Measurements from ENCODE around the gene HRAS. TPM values are rescaled to one million over a fixed set of nuclear protein-coding genes. Genes with fewer than 3 reads are reported as not detected.
"Not testable (repeated sequence)": the region's sequence is repeated elsewhere in the genome, so short reads cannot be mapped to it uniquely, and the experiment has no call there.

Gene HRAS
- polyA plus RNA-seq, 3 donors from 2014 or later: 16.7 to 26.8 (median 18.6) TPM

DNA sequence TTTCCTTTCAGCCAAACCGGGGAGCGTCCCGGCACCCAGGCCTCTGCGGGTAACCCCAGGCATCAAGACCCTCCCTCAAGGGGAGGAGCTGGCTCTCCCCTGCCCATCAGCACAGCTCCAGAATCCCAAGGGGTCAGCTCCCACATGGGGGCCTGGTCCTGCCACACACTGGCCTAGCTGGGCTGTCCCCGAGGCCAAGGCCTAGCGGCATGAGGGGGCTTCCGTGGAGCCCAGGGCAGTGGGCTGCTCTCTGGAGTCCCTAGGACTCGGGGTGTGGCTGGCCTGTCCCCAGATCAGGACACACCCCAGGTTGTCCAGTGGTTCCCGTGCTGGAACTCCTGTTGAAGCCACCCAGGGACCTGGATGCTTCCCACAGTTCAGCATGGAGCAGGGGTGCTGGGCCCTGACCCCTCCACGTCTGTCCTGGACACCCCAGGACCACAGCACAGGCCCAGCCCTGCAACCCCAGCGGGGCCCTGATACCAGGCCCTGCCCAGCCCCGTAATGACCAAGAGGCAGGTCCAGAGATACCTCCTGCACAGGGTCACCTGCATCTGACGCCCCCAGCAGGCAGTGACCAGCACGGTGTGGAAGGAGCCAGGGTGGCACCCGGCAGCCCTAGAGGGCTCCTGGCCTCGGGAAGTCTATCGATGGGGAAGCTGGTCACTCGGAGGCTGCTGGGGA, 5.5 kb downstream of the HRAS start:
- Mint-ChIP-seq H3K4me3 (no peak overlapping the region), H3K27ac (no peak overlapping the region), H3K9me3 (no peaks in the 10 kb centered on the region), H3K4me1 (peaks cover 0 to 2% of the 10 kb centered on the region in 2 donors), H3K27me3 (ENCODE audit: low read depth in 3 of 3) (no peaks in the 10 kb centered on the region), H3K36me3 (no peaks in the 10 kb centered on the region)
- no peak for DNase-seq

DNA sequence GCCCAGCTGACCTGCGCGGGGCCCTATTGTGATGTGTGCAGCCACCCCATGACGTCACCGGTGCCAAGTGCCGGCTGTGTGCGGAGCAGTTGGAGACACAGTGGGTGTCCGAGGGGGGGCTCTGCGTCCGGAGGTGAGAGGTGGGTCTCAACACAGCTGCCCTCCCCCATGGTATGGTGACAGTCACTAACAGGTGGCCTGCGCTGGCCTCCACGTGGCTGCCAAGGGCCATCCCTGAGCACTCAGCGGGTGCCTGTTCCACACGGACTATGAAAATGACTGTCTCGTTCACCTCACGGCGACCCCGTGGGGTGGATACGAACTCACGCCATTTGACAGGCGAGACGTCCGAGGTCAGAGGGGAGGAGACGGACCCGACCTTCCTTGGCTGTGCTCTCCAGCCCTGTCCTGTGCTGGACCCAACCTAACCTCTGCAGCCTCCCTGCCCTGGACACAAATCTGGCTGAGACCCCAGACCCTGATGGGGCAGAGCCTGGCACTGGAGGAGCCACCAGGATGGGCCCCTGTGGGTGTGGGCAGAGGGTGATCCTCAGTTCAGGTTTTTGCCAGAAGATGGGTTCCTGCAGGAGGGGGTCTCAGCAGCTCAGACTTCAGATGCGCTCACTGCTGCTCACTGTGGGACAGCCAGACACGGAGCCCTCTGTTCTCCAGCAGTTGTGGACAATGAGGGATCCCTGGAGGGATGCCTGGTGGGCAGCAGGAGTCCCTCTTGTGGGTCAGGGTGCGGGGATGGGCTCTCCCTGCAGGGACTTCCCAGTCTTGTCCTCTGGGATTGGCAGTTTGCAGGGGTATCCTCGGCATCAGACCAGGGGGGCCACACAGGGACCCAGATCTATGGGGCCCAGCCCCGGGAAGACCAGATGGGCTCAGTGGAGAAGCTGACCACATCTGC, 6.3 kb downstream of the HRAS start:
- Mint-ChIP-seq H3K4me1 (peaks cover 0 to 2% of the 10 kb centered on the region in 2 donors), H3K4me3 (no peak overlapping the region), H3K27ac (no peak overlapping the region)

DNA sequence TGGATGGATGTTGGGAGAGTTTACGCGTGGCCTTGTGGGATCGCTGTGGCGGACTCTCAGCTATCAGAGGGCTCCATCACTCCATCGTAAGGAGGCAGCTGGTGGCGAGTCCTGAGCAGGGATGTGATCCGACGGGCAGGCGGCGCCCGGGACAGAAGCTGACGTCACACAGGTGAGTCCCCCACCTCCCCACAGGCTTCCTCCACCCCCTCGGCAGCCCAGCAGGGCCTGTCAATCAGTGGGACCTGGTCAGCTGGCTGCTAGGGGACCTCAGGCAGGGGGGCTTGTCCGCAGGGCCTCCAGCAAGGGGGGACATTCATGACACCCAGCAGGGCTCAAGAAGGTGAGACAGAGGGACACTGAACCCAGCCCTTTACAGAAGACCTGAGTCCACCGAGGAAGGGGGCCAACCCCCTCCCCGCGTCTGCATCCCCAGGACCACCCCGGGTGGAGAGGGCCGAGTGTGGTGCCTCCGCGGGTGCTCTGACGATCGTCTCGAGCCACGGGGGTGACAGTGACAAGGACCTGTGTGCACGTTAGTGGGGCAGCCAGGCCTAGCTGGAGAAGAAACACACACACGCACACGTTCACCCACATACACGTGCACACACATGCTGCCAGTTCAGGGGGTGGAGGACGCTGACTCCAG, 7.1 kb downstream of the HRAS start:
- no peak for DNase-seq
- Mint-ChIP-seq H3K9me3 (no peaks in the 10 kb centered on the region), H3K4me1 (peaks cover 0 to 2% of the 10 kb centered on the region in 2 donors), H3K4me3 (no peak overlapping the region), H3K27me3 (ENCODE audit: low read depth in 3 of 3) (peaks cover 0 to 4% (median 0%) of the 10 kb centered on the region in 3 donors), H3K27ac (no peak overlapping the region), H3K36me3 (no peaks in the 10 kb centered on the region)

More for the DNA sequence above, 6.3 kb downstream of the HRAS start:
- Mint-ChIP-seq H3K27me3 (ENCODE audit: low read depth in 3 of 3) (peaks cover 0 to under 1% (median 0%) of the 10 kb centered on the region in 3 donors), H3K36me3 (no peaks in the 10 kb centered on the region), H3K9me3 (no peaks in the 10 kb centered on the region)
- DNase-seq: no peak

DNA sequence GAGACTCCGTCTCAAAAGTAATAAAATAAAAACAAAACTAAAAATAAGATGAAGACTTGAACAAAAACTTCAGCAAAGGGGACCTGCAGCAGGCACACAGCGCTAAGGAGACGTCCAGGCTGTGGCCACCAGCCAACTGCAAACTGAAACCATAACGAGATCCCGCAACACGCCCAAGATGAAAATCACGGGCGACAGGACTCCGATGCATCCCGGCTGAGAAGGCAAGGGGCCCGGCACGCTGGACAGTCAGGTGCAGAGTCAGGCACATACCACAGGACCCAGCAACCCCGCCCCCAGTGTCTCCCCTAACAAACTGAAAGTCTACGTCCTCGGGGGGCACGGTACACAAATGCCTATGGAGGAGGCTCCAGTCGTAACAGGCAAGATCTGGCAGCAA, 9.2 kb downstream of the HRAS start:
- Mint-ChIP-seq H3K4me3 (no peak overlapping the region), H3K4me1 (no peaks in the 10 kb centered on the region), H3K27me3 (ENCODE audit: low read depth in 3 of 3) (peaks cover 0 to 4% (median 0%) of the 10 kb centered on the region in 3 donors), H3K9me3 (no peaks in the 10 kb centered on the region), H3K36me3 (no peaks in the 10 kb centered on the region), H3K27ac (no peak overlapping the region)
- no peak for DNase-seq

DNA sequence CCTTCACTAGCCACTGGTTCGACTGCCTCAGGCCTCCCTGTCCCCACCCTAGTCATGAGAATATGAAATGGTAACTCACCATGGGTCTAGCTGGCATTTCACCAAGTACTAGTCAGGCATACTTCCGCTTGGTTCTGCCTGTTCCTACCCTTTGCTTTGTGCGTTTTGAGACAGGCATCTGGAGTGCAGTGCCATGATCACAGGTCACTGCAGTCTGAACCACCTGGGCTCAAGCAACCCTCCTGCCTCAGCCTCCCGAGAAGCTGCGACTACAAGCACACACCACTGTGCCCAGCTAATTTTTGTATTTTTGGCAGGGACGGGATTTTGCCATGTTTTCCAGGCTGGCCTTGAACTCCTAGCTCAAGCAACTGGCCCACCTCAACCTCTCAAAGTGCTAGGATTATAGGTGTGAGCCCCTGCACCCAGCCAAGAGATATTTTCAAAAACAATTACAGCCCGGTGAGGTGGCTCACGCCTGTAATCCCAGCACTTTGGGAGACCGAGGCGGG, 14.1 kb downstream of the HRAS start:
- no peak overlapping the region for H3K27ac Mint-ChIP-seq

DNA sequence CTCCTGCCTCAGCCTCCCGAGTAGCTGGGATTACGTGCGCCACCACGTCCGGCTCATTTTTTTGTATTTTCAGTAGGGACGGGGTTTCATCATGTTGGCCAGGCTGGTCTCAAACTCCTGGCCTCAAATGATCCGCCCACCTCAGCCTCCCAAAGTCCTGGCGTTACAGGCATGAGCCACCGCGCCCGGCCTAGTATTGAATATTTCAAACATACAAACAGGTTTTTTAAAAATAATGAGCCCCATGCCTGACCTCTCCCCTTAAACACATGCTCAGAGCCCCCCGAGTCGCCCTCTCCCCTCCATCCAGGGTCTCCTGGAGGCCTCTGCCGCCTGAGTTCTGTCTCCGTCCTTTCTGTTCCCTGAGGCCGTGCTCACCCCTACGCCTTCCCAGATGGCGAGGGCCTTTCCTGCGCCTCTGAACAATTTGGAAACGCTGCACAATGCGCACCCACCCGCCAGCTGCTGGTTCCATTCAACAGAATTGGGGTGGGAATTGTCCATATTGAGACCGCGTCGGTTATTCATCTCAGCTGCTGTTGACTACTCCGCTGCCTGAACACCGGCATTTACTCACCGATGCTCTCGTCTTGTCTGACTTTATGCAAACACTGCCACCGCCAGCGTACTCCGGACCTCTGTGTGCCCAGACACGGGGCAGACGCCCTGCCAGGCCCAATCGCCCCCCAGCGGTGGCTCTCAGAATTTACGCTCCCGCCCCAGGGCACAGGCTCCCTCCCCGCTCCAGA, 14.8 kb downstream of the HRAS start:
- peaks cover 5 to 6% of the 10 kb centered on the region in 2 donors for H3K4me1 Mint-ChIP-seq
- H3K36me3 Mint-ChIP-seq: no peaks in the 10 kb centered on the region
- DNase-seq: no peak
- no peak overlapping the region for H3K27ac Mint-ChIP-seq
- H3K27me3 Mint-ChIP-seq (ENCODE audit: low read depth in 3 of 3): peaks cover 4 to 11% (median 4%) of the 10 kb centered on the region in 3 donors
- no peaks in the 10 kb centered on the region for H3K9me3 Mint-ChIP-seq
- no peak overlapping the region for H3K4me3 Mint-ChIP-seq

More for the DNA sequence above, 14.1 kb downstream of the HRAS start:
- no peak for DNase-seq
- Mint-ChIP-seq H3K4me3 (no peak overlapping the region), H3K9me3 (no peaks in the 10 kb centered on the region), H3K4me1 (peaks cover 5 to 6% of the 10 kb centered on the region in 2 donors), H3K36me3 (no peaks in the 10 kb centered on the region), H3K27me3 (ENCODE audit: low read depth in 3 of 3) (peaks cover 4 to 11% (median 4%) of the 10 kb centered on the region in 3 donors)

DNA sequence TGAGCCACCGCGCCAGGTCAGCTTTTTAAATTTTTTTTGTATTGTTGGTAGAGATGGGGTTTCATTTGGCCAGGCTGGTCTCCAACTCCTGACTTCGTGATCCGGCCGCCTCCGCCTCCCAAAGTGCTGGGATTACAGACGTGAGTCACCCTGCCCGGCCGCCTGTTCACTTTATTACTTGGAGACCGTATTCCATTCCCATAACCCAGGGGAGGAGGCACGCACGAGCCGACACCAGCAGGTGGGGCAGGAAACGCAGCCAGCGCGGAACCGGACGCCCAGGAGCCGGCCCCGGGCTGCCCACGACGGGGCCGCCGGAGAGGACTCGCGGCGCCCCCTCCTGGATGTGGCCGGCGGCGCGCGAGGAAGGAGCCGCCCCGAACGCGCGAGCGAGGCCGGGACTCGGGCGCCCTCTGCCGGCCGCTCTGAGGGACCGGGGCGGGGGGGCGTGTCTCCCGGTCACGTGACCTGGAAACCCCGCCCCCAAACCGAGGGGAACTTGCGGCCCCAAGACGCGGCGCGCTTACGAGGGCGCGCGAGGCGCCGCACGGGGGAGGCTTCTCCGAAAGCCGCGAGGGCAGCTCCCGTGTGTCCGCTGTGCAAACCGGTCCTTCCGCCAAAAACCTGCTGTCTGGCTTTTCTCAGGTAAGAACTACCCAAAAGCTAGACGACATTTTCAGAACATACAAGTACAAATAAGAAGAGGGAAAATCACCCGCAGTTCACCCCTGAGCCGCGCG, 16.7 kb downstream of the HRAS start:
- H3K27ac Mint-ChIP-seq: peak overlapping the region; percentile 59 to 89 (median 78)
- H3K9me3 Mint-ChIP-seq: no peaks in the 10 kb centered on the region
- peaks cover 4 to 6% (median 4%) of the 10 kb centered on the region in 3 donors for H3K27me3 Mint-ChIP-seq (ENCODE audit: low read depth in 3 of 3)
- peak; percentile 80 to 91 (median 88) for DNase-seq
- no peaks in the 10 kb centered on the region for H3K36me3 Mint-ChIP-seq
- H3K4me1 Mint-ChIP-seq: peaks cover 5 to 6% of the 10 kb centered on the region in 2 donors
- H3K4me3 Mint-ChIP-seq: peak overlapping the region; percentile 81 to 90 (median 83)

DNA sequence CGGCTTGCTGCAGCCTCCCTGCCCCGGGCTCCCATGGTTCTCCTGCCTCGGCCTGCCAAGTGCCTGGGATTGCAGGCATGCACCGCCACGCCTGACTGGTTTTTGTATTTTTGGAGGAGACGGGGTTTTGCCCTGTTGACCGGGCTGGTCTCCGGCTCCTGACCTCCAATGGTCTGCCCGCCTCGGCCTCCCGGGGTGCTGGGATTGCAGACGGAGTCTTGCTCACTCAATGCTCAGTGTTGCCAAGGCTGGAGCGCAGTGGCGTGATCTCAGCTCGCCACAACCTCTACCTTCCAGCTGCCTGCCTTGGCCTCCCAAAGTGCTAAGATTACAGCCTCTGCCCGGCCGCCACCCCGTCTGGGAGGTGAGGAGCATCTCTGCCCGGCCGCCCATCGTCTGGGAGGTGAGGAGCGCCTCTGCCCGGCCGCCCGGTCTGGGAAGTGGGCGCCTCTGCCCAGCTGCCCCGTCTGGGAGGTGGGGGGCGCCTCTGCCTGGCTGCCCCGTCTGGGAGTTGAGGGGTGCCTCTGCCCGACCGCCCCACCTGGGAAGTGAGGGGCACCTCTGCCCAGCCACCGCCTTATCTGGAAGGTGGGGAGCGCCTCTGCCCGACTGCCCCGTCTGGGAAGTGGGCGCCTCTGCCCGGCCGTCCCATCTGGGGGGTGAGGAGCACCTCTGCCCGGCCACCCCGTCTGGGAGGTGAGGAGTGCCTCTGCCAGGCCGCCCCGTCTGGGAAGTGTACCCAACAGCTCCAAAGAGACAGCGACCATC, 18.3 kb downstream of the HRAS start:
- not testable (repeated sequence) for H3K4me1 Mint-ChIP-seq; H3K27me3 Mint-ChIP-seq (ENCODE audit: low read depth in 3 of 3); H3K9me3 Mint-ChIP-seq; DNase-seq; H3K36me3 Mint-ChIP-seq
- peak overlapping the region in 1 of 5 donors; percentile 30 for H3K4me3 Mint-ChIP-seq
- H3K27ac Mint-ChIP-seq: peak overlapping the region in 1 of 6 donors; percentile 46

DNA sequence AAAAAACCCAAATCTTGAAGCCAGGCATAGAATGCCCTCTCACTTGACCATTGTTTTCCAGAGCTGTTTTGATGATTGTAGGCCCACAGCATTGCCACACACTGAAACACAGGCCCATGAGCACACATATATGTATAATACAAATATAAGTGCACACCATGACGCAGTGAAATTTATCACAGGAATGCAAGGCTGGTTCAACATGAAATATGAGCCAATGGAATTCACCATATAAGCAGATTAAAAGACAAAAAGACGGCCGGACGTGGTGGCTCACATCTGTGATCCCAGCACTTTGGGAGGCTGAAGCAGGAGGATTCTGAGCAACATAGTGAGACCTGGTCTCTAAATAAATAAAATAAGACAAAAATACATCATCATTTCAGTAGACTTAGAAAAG, 19.0 kb downstream of the HRAS start:
- Mint-ChIP-seq H3K36me3 (no peaks in the 10 kb centered on the region), H3K27ac (peak overlapping the region in 2 of 6 donors; percentile 46 to 68), H3K27me3 (ENCODE audit: low read depth in 3 of 3) (peaks cover 4 to 6% (median 6%) of the 10 kb centered on the region in 3 donors), H3K4me3 (no peak overlapping the region), H3K9me3 (no peaks in the 10 kb centered on the region), H3K4me1 (peaks cover 5 to 6% of the 10 kb centered on the region in 2 donors)
- no peak for DNase-seq

DNA sequence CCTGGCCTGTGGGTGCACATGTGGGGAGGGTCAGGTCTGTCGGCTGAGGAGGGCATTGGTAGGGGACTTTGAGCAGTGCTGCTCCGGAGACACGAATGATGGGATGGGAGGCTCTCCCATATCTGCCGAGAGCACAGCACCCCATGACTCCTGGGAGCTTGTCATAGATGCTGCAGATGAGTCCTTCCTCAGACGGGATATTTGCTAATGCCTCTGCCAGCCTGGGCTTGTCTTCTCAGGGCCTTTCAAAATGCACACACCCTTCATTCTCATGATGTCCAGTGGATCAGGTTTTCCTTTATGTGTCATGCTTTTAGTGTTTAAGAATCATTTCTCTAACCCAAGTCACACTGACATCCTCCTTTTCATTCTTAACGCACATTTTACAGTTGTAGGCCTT, 20.2 kb downstream of the HRAS start:
- no peak for DNase-seq
- H3K9me3 Mint-ChIP-seq: no peaks in the 10 kb centered on the region
- peaks cover 5 to 6% of the 10 kb centered on the region in 2 donors for H3K4me1 Mint-ChIP-seq
- H3K27me3 Mint-ChIP-seq (ENCODE audit: low read depth in 3 of 3): peaks cover 2 to 6% (median 4%) of the 10 kb centered on the region in 3 donors
- no peak overlapping the region for H3K4me3 Mint-ChIP-seq
- no peak overlapping the region for H3K27ac Mint-ChIP-seq
- H3K36me3 Mint-ChIP-seq: no peaks in the 10 kb centered on the region

DNA sequence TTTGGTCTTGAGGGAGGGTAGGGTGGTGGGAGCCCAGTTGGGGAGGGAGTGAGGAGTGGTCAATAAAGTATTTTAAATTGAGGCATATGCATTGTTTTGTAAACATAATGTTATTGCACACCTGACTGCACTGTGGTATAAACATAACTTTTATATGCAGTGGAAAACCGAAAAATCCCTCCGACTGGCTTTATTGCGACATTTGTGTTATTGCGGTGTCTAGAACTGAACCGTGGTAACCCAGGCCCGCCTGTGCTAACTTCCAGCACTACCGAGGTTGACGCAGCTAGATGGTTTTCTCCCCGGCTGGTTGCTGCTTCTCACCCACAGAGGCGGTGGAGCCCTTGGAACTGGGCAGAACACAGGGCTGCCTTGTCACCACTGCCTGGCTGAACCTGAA, 20.8 kb downstream of the HRAS start:
- DNase-seq: no peak
- no peak overlapping the region for H3K27ac Mint-ChIP-seq
- H3K4me1 Mint-ChIP-seq: peaks cover 5 to 6% of the 10 kb centered on the region in 2 donors
- no peaks in the 10 kb centered on the region for H3K9me3 Mint-ChIP-seq
- no peak overlapping the region for H3K4me3 Mint-ChIP-seq
- peaks cover 2 to 6% (median 4%) of the 10 kb centered on the region in 3 donors for H3K27me3 Mint-ChIP-seq (ENCODE audit: low read depth in 3 of 3)
- peaks cover 0 to 4% (median 3%) of the 10 kb centered on the region in 3 donors for H3K36me3 Mint-ChIP-seq
